HUES6 (cell line): ENCODE data around the gene RAMP1.
"Not testable (repeated sequence)": the region's sequence is repeated elsewhere in the genome, so short reads cannot be mapped to it uniquely, and the experiment has no call there.

Source experiments
- H3K27ac ChIP-seq: 2 replicates; pipeline ENCODE4 v1.7.0; 2013; ENCODE audit warnings: low read depth, mild to moderate bottlenecking, low read length, inconsistent platforms
- H3K27me3 ChIP-seq: 2 replicates; pipeline ENCODE4 v1.6.1; 2013; ENCODE audit warnings: low read length; ENCODE audit not compliant: control insufficient read depth, insufficient read depth
- H3K36me3 ChIP-seq: 2 replicates; pipeline ENCODE4 v1.6.1; 2013; ENCODE audit warnings: low read length; ENCODE audit not compliant: control insufficient read depth, insufficient read depth
- H3K4me1 ChIP-seq: 2 replicates; pipeline ENCODE4 v1.6.1; 2013; ENCODE audit warnings: low read length; ENCODE audit not compliant: control insufficient read depth, insufficient read depth
- H3K4me3 ChIP-seq: 2 replicates; pipeline ENCODE4 v1.5.1; 2013; ENCODE audit warnings: low read depth, low read length
- H3K9ac ChIP-seq: one replicate; pipeline ENCODE4 v1.6.1; 2013; ENCODE audit warnings: mild to moderate bottlenecking, low read length
- H3K9me3 ChIP-seq: 2 replicates; pipeline ENCODE4 v1.6.1; 2013; ENCODE audit warnings: low read depth, low read length; ENCODE audit not compliant: control insufficient read depth, insufficient read depth

RAMP1 gene

GRCh38 chr2:237941239-237941638 lies 81.8 kb downstream of the RAMP1 start:
- Histone ChIP-seq H3K27ac (no peak overlapping the region), H3K9me3 (peaks cover 27% of the 10 kb centered on the region), H3K4me1 (peaks cover 15% of the 10 kb centered on the region), H3K27me3 (no peaks in the 10 kb centered on the region), H3K36me3 (no peaks in the 10 kb centered on the region), H3K9ac (no peak overlapping the region), H3K4me3 (no peak overlapping the region)

- H3K4me1 ChIP-seq, result peaks cover 15% of the 10 kb centered on the region
- H3K9ac ChIP-seq, result no peak overlapping the region
- H3K27me3 ChIP-seq, result no peaks in the 10 kb centered on the region
- H3K27ac ChIP-seq, result no peak overlapping the region
- H3K36me3 ChIP-seq, result no peaks in the 10 kb centered on the region
- H3K4me3 ChIP-seq, result no peak overlapping the region
- H3K9me3 ChIP-seq, result peaks cover 30% of the 10 kb centered on the region
These were observed 83.1 kb downstream of the RAMP1 start for GRCh38 chr2:237942513-237942899.

GRCh38 chr2:237943395-237944094 lies 84.1 kb downstream of the RAMP1 start:
- Histone ChIP-seq H3K4me1 (peaks cover 15% of the 10 kb centered on the region), H3K27me3 (no peaks in the 10 kb centered on the region), H3K27ac (no peak overlapping the region), H3K4me3 (no peak overlapping the region), H3K36me3 (no peaks in the 10 kb centered on the region), H3K9me3 (peaks cover 30% of the 10 kb centered on the region), H3K9ac (no peak overlapping the region)

- Histone ChIP-seq H3K36me3 (no peaks in the 10 kb centered on the region), H3K9ac (no peak overlapping the region), H3K4me1 (peaks cover 15% of the 10 kb centered on the region), H3K9me3 (peaks cover 30% of the 10 kb centered on the region), H3K4me3 (no peak overlapping the region), H3K27me3 (no peaks in the 10 kb centered on the region), H3K27ac (no peak overlapping the region)
These were observed 84.9 kb downstream of the RAMP1 start for GRCh38 chr2:237944302-237944701.

- H3K9ac ChIP-seq, result no peak overlapping the region
- peaks cover 6% of the 10 kb centered on the region; the same call in 1 of the 2 replicates for H3K4me1 ChIP-seq
- H3K36me3 ChIP-seq, result no peaks in the 10 kb centered on the region
These were observed 87.0 kb downstream of the RAMP1 start for GRCh38 chr2:237946423-237946822.

GRCh38 chr2:237951354-237951753 lies 91.9 kb downstream of the RAMP1 start:
- H3K9me3 ChIP-seq, H3K4me1 ChIP-seq, H3K9ac ChIP-seq, H3K4me3 ChIP-seq, H3K27ac ChIP-seq, H3K36me3 ChIP-seq: not testable (repeated sequence)
- peaks cover 19% of the 10 kb centered on the region for H3K27me3 ChIP-seq

More at GRCh38 chr2:237946423-237946822, 87.0 kb downstream of the RAMP1 start:
- Histone ChIP-seq H3K27me3 (no peaks in the 10 kb centered on the region), H3K27ac (no peak overlapping the region), H3K4me3 (no peak overlapping the region), H3K9me3 (peaks cover 30% of the 10 kb centered on the region)

- H3K4me1 ChIP-seq, result peaks cover 7% of the 10 kb centered on the region; the same call in 1 of the 2 replicates
- H3K27me3 ChIP-seq, result peaks cover 24% of the 10 kb centered on the region
- no peaks in the 10 kb centered on the region for H3K9me3 ChIP-seq
- no peak overlapping the region for H3K4me3 ChIP-seq
- H3K36me3 ChIP-seq, result no peaks in the 10 kb centered on the region
- H3K9ac ChIP-seq, result no peak overlapping the region
- no peak overlapping the region for H3K27ac ChIP-seq
These were observed 92.5 kb downstream of the RAMP1 start for GRCh38 chr2:237951878-237952277.

- Histone ChIP-seq H3K36me3 (no peaks in the 10 kb centered on the region), H3K4me3 (no peak overlapping the region), H3K4me1 (peaks cover 7% of the 10 kb centered on the region; the same call in 1 of the 2 replicates), H3K27me3 (peaks cover 33% of the 10 kb centered on the region), H3K9ac (no peak overlapping the region), H3K27ac (no peak overlapping the region), H3K9me3 (no peaks in the 10 kb centered on the region)
These were observed 93.4 kb downstream of the RAMP1 start for GRCh38 chr2:237952851-237953250.

- H3K9ac ChIP-seq, result no peak overlapping the region
- peak overlapping the region; percentile 79 for H3K4me3 ChIP-seq
These were observed 96.4 kb downstream of the RAMP1 start for GRCh38 chr2:237955640-237956401.

GRCh38 chr2:237956402-237956736 lies 96.9 kb downstream of the RAMP1 start:
- H3K9ac ChIP-seq, result no peak overlapping the region
- no peaks in the 10 kb centered on the region for H3K36me3 ChIP-seq
- H3K4me3 ChIP-seq, result peak overlapping the region; percentile 79
- peaks cover 7% of the 10 kb centered on the region; the same call in 1 of the 2 replicates for H3K4me1 ChIP-seq
- peaks cover 35% of the 10 kb centered on the region for H3K27me3 ChIP-seq
- peaks cover 5% of the 10 kb centered on the region; the same call in 1 of the 2 replicates for H3K9me3 ChIP-seq
- H3K27ac ChIP-seq, result no peak overlapping the region

More at GRCh38 chr2:237955640-237956401, 96.4 kb downstream of the RAMP1 start:
- peaks cover 7% of the 10 kb centered on the region; the same call in 1 of the 2 replicates for H3K4me1 ChIP-seq
- peaks cover 35% of the 10 kb centered on the region for H3K27me3 ChIP-seq
- H3K9me3 ChIP-seq, result no peaks in the 10 kb centered on the region; the same call in 1 of the 2 replicates
- H3K36me3 ChIP-seq, result no peaks in the 10 kb centered on the region
- no peak overlapping the region for H3K27ac ChIP-seq

GRCh38 chr2:237961637-237962036 lies 102.2 kb downstream of the RAMP1 start:
- Histone ChIP-seq H3K4me3 (no peak overlapping the region), H3K9me3 (peaks cover 23% of the 10 kb centered on the region), H3K27ac (no peak overlapping the region), H3K9ac (no peak overlapping the region), H3K27me3 (peaks cover 13% of the 10 kb centered on the region), H3K36me3 (no peaks in the 10 kb centered on the region), H3K4me1 (no peaks in the 10 kb centered on the region)
